Aorta (tissue), 5 donors: ENCODE results near the gene PDSS2. TPM values are rescaled to one million over a fixed set of nuclear protein-coding genes. Genes with fewer than 3 reads are reported as not detected.

Experiments
- ATAC-seq: fragments of 200-7000 bp; cut with Tn5 transposase; one replicate; pipeline ENCODE4 v1.9.1; 2022; ENCODE audit warnings: moderate library complexity; ENCODE audit not compliant: low FRiP score
- DNase-seq, 2 donors: peaks; one replicate each; pipeline ENCODE4 v3.0.0-alpha.2; 2020
- H3K27ac ChIP-seq, 2 donors: one replicate each; pipeline ENCODE4 v1.5.1; 2013; ENCODE audit warnings: low read length in 2 of 2, mild to moderate bottlenecking in 2 of 2, moderate library complexity in 2 of 2, control low read depth in 1 of 2, inconsistent platforms in 1 of 2, low read depth in 1 of 2
- H3K27me3 ChIP-seq, 2 donors: one replicate each; pipeline ENCODE4 v1.6.1; 2013; ENCODE audit warnings: control low read depth in 1 of 2, low read length in 1 of 2, mild to moderate bottlenecking in 1 of 2, moderate library complexity in 1 of 2; ENCODE audit not compliant: insufficient read depth in 2 of 2, control insufficient read depth in 1 of 2
- H3K36me3 ChIP-seq, 2 donors: one replicate each; pipeline ENCODE4 v1.6.1; 2013; ENCODE audit warnings: control low read depth in 1 of 2, low read length in 1 of 2, mild to moderate bottlenecking in 1 of 2; ENCODE audit not compliant: insufficient read depth in 2 of 2, control insufficient read depth in 1 of 2
- H3K4me1 ChIP-seq, 2 donors: one replicate each; pipeline ENCODE4 v1.6.1; 2013; ENCODE audit warnings: low read length in 2 of 2, control low read depth in 1 of 2, mild to moderate bottlenecking in 1 of 2, moderate library complexity in 1 of 2; ENCODE audit not compliant: insufficient read depth in 2 of 2, control insufficient read depth in 1 of 2
- H3K4me3 ChIP-seq, 2 donors: one replicate each; pipeline ENCODE4 v1.5.1; 2013; ENCODE audit warnings: low read length in 2 of 2, control low read depth in 1 of 2, mild to moderate bottlenecking in 1 of 2
- H3K9me3 ChIP-seq: one replicate; pipeline ENCODE4 v1.6.1; 2013; ENCODE audit warnings: mild to moderate bottlenecking, low read length; ENCODE audit not compliant: control insufficient read depth
- WGBS, 2 donors: extraction: QIAGEN DNeasy Blood & Tissue Kit; methylation state at CpG; one replicate each; pipeline ENCODE4 v1.1.7; 2013; 5-methylcytosine and 5-hydroxymethylcytosine counted together
- intact Hi-C, 2 donors: fragments of 100-400 bp; cut with DNase I; formaldehyde crosslinking; loops; one replicate each; pipeline versions ENCODE4 v1.14.2 to v1.15.0; 2022
- polyA plus RNA-seq, 2 donors: library from polyadenylated mRNA; stranded (reverse); fragments of 200-250 nt; gene quantifications; one replicate each; pipeline ENCODE4 v1.2.3, GENCODE V29; 2013
- total RNA-seq, 2 donors: library from RNA; stranded (reverse); fragmentation: NEBNext Ultra II Directional; extraction: Animal tissue kit (Norgen Biotek cat#: 25700); gene quantifications; one replicate each; pipeline ENCODE4 v1.2.1, GENCODE V29; 2021
- donor health status: healthy with polysubstance abuse.
- donor health status: Bipolar disorder and iron deficiency.
- donor health status: DM: no; HTN: no; CAD: no.
- donor health status: DM: no; HTN: no; CAD: no.
- donor health status: DM: yes; HTN: yes; CAD: no.

Gene PDSS2
- total and polyA plus RNA-seq, 4 donors = 5.3 to 12.9 (median 9.0) TPM

DNA sequence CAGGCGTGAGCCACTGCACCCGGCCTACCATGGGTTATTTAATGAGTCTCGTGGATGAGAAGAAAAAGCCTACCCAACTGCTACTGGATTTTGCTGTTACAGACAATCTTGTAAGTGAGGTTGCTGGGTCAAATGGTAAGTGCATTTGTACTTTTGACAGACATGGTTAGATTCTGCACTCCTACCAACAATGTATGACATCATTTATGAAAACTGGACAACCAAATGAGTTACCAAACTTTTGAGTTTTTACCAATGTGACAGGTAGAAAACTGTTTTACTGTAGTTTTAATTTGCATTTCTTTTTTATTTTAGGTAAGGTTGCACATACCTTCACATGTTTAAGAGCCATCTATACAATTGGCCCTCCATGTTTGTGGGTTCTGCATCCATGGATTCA lies 48.2 kb downstream of the PDSS2 start:
- WGBS, 2 donors = 96 to 99% methylated on average over 3 of the region's 3 CpGs
- H3K27ac ChIP-seq = no peak overlapping the region
- no peak for DNase-seq
- no peaks in the 10 kb centered on the region for H3K9me3 ChIP-seq
- no peak overlapping the region for H3K4me3 ChIP-seq
- intact Hi-C loops = no loop called here
- peaks cover 2 to 5% of the 10 kb centered on the region in 2 donors for H3K4me1 ChIP-seq
- no peaks in the 10 kb centered on the region for H3K36me3 ChIP-seq
- H3K27me3 ChIP-seq = no peaks in the 10 kb centered on the region
- ATAC-seq = no peak

DNA sequence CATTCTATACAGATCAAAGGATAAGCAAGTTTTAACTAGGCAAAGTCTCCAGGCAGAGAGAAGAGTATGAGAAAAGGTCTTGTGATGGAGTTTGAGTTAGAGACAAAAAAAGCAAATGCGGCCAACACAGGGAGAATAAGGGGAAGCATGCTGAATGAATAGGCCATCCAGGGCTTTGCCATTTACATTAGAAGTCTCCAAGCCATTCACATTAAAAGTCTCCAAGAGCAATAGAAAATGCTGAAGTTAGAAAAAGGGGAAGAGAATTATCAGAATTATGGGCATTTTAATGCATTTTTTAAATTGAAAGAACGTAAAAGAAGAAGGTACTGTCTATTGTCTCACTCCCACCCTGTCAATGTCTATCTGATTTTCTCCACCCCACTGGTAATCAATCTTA lies 49.4 kb downstream of the PDSS2 start:
- ATAC-seq (no peak), DNase-seq (no peak)
- intact Hi-C loops = no loop called here
- peaks cover 2 to 5% of the 10 kb centered on the region in 2 donors for H3K4me1 ChIP-seq
- no peaks in the 10 kb centered on the region for H3K27me3 ChIP-seq
- H3K27ac ChIP-seq = no peak overlapping the region
- H3K9me3 ChIP-seq = no peaks in the 10 kb centered on the region
- no peaks in the 10 kb centered on the region for H3K36me3 ChIP-seq
- WGBS, 2 donors = 88 to 93% methylated on average over 2 of the region's 2 CpGs
- H3K4me3 ChIP-seq = no peak overlapping the region

DNA sequence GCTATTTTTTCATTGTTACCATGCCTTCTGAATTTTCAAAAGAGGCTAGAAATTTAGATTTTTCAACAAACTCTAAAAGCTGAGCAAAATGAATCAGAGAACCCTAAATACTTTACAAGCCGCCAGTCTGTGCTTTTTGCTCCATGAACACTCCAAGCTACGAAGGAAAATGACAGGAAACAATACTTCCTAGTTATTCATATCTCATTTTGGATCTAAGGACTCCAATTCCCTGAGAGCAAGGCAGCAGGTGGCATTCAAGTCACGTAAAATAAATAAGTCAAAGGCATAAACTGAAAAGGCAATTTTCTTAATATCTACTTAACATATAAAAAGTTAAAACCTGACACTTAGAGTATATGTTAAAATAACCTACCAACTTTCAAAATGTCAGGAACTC lies 50.6 kb downstream of the PDSS2 start:
- Histone ChIP-seq H3K4me3 (no peak overlapping the region), H3K36me3 (no peaks in the 10 kb centered on the region), H3K4me1 (no peaks in the 10 kb centered on the region), H3K27me3 (no peaks in the 10 kb centered on the region), H3K9me3 (peaks cover 2% of the 10 kb centered on the region), H3K27ac (no peak overlapping the region)
- ATAC-seq (no peak), DNase-seq (no peak)
- intact Hi-C loops = no loop called here
- WGBS, 2 donors = 73 to 82% methylated on average over 3 of the region's 3 CpGs

DNA sequence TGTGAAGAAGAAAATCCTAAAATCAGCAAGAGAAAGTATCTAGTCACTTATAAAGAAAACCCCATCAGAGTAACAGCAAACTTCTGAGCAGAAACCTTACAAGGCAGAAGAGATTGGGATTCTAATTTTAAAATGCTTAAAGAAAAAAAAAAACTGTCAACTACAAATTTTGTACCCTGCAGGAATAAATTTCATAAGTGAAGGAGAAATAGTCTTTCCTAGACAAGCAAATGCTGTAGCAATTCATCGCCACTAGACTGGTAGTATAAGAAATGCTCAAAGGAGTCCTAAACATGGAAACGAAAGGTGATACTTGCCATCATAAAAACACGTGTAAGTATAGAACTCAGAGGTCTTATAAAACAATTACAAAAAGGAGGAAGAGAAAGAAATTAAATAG lies 54.4 kb downstream of the PDSS2 start:
- H3K27me3 ChIP-seq = no peaks in the 10 kb centered on the region
- H3K27ac ChIP-seq = no peak overlapping the region
- H3K36me3 ChIP-seq = peaks cover 0 to 3% of the 10 kb centered on the region in 2 donors
- peaks cover 9% of the 10 kb centered on the region for H3K9me3 ChIP-seq
- intact Hi-C loops = no loop called here
- DNase-seq (no peak), ATAC-seq (no peak)
- H3K4me3 ChIP-seq = no peak overlapping the region
- 98 to 99% methylated on average over 3 of the region's 3 CpGs for WGBS, 2 donors
- no peaks in the 10 kb centered on the region for H3K4me1 ChIP-seq

DNA sequence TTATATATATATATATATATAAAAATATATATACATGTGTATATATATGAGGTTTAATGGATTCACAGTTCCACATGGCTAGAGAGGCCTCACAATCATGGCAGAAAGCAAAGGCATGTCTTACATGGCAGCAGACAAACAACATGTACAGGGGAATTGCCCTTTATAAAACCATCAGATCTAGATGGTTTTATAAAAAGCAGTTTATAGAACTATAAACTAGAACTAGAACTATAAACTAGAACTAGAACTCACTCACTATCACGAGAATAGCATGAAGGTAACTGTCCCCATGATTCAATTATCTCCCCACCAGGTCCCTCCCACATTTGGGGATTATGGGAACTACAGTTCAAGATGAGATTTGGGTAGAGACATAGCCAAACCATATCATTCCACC lies 56.8 kb downstream of the PDSS2 start:
- Histone ChIP-seq H3K27ac (no peak overlapping the region), H3K4me3 (no peak overlapping the region), H3K27me3 (no peaks in the 10 kb centered on the region), H3K36me3 (peaks cover 0 to 3% of the 10 kb centered on the region in 2 donors), H3K4me1 (no peaks in the 10 kb centered on the region), H3K9me3 (peaks cover 9% of the 10 kb centered on the region)
- DNase-seq (no peak), ATAC-seq (no peak)
- WGBS, 2 donors = 95 to 100% methylated on average over 1 of the region's 1 CpG
- intact Hi-C loops = no loop called here

DNA sequence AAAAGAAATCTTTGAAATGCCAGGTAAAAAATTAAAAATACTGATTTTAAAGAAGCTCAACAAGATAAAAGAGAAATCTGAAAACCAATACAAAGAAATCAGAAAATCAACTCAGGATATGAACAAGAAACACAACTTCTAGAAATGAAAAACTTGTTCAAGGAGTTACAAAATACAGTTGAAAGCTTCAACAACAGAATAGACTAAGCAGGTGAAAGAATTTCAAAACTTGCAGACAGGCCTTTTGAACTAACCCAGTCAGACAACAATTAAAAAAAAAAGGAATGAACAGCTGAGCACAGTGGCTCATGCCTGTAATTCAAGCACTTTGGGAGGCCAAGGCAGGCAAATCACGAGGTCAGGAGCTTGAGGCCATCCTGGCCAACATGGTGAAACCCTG lies 57.8 kb downstream of the PDSS2 start:
- no peak overlapping the region for H3K27ac ChIP-seq
- WGBS, 2 donors = 96 to 100% methylated on average over 1 of the region's 1 CpG
- no peaks in the 10 kb centered on the region for H3K27me3 ChIP-seq
- H3K4me3 ChIP-seq = no peak overlapping the region
- H3K36me3 ChIP-seq = peaks cover 0 to 3% of the 10 kb centered on the region in 2 donors
- no peaks in the 10 kb centered on the region for H3K4me1 ChIP-seq
- intact Hi-C loops = no loop called here
- no peak for ATAC-seq
- peaks cover 9% of the 10 kb centered on the region for H3K9me3 ChIP-seq
- no peak for DNase-seq

DNA sequence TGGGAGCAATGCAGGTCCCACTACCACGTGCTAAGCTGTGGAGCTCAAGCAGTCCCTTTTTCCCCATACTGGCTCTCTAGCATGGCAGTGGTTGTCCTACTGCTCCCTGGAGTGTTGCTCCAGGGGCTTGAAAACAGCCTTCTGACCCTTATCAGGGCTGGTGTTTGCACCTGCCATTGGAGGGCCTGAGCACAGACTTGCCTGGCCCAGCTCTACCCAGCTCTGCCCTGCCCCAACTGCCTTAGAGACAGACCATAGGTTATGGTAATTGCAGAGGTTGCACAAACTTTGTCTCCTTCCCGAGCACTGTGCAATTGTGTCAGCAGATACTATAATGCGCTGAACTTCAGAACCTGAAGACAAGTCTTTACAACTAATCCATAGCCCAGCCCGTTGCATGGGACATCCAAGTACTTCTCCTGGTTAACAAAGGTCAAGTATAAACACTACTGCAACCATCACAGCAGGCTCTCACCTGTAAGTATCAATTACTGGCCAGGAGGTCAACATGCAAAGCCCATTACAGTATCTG lies 58.7 kb downstream of the PDSS2 start:
- Histone ChIP-seq H3K9me3 (peaks cover 9% of the 10 kb centered on the region), H3K4me3 (no peak overlapping the region), H3K4me1 (no peaks in the 10 kb centered on the region), H3K27me3 (no peaks in the 10 kb centered on the region), H3K27ac (no peak overlapping the region), H3K36me3 (peaks cover 0 to 3% of the 10 kb centered on the region in 2 donors)
- no peak for ATAC-seq
- intact Hi-C loops = no loop called here
- no peak for DNase-seq
- WGBS, 2 donors = 89 to 98% methylated on average over 4 of the region's 4 CpGs

DNA sequence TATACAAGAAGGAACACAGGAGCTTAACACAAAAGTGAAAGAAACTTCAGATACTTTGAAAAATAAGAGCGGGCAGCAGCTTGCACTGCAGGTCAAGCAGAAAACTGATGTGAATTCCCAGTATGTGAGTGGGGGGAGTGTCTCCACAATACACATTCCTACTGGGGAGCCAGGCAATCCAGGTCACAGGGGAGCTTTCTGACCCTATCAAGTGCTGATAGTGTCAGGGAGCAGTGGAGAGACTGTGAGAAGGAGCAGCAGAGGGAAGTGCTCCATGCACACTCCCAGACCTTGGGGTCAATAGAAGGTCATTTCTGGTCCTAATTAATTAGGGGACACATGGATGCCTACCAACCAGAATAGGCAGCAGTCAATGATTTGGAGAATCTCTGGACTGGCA lies 59.4 kb downstream of the PDSS2 start:
- H3K4me3 ChIP-seq = no peak overlapping the region
- no peak for ATAC-seq
- 69 to 85% methylated on average over 1 of the region's 1 CpG for WGBS, 2 donors
- H3K27me3 ChIP-seq = no peaks in the 10 kb centered on the region
- no peak for DNase-seq
- intact Hi-C loops = no loop called here
- peaks cover 9% of the 10 kb centered on the region for H3K9me3 ChIP-seq
- H3K4me1 ChIP-seq = no peaks in the 10 kb centered on the region
- peaks cover 0 to 3% of the 10 kb centered on the region in 2 donors for H3K36me3 ChIP-seq
- H3K27ac ChIP-seq = no peak overlapping the region

DNA sequence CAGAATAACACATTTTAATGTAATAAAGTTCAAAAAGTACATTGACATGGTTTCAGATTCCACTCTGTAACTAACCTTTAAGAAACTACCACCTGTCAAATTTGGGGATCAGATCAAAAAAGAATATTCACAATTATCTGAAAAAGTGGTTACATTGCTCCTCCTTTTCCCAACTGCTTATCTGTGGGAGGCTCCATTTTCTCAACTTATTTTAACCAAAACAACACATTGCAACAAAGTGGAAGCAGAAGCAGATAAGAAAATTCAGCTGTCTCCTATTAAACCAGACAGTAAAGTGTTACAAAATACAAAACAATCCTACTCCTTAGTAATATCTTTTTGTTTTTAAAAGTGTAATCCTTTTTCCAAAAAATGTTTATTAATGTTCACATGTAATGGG lies 61.4 kb downstream of the PDSS2 start:
- Histone ChIP-seq H3K9me3 (peaks cover 3% of the 10 kb centered on the region), H3K27me3 (no peaks in the 10 kb centered on the region), H3K4me3 (no peak overlapping the region), H3K4me1 (no peaks in the 10 kb centered on the region), H3K27ac (no peak overlapping the region), H3K36me3 (peaks cover 0 to 3% of the 10 kb centered on the region in 2 donors)
- ATAC-seq (no peak), DNase-seq (no peak)
- intact Hi-C loops = no loop called here
